ENCODE results near the gene LEF1.

- TF ChIP-seq POLR2A (IDR thresholded peaks at IDR 0.05) (no peak), CTCF (IDR thresholded peaks at IDR 0.05) (no peak)
These were observed 12.3 kb downstream of the LEF1 start for GRCh38 chr4:108156391-108156790.
